ENCODE results near the gene PRKN.
"Not testable (repeated sequence)": the region's sequence is repeated elsewhere in the genome, so short reads cannot be mapped to it uniquely, and the experiment has no call there.

The PRKN gene

GRCh38 chr6:162532283-162533008 is 195.1 kb downstream of the PRKN start:
- DNase-seq (ENCODE audit: low read depth), result no peak

- DNase-seq (ENCODE audit: low read depth), result not testable (repeated sequence)
Observed at GRCh38 chr6:162531391-162531790, 196.2 kb downstream of the PRKN start.

- DNase-seq (ENCODE audit: low read depth), result no peak
Observed at GRCh38 chr6:162528538-162528937, 199.0 kb downstream of the PRKN start.

DNA sequence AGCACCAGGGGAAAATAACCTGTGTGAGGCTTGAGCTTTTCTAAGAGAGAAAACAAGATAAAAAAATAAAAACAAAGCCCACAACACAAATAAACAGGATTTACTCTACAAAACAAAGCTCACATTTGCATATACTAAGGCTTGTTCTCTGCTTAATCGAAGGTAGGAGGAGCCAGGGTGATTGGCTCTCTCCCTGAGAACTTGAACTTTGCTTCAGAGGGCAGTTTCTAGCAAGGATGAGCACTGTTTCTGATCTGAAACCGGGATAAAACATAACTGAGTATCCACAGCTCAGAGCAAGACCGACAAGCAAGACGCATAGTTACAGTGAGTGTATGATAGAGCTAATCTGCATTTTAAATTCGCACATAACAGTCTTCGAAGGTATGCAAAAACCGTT is 200.6 kb downstream of the PRKN start:
- no peak for DNase-seq (ENCODE audit: low read depth)

GRCh38 chr6:162525181-162525580 is 202.4 kb downstream of the PRKN start:
- no peak for DNase-seq (ENCODE audit: low read depth)

DNA sequence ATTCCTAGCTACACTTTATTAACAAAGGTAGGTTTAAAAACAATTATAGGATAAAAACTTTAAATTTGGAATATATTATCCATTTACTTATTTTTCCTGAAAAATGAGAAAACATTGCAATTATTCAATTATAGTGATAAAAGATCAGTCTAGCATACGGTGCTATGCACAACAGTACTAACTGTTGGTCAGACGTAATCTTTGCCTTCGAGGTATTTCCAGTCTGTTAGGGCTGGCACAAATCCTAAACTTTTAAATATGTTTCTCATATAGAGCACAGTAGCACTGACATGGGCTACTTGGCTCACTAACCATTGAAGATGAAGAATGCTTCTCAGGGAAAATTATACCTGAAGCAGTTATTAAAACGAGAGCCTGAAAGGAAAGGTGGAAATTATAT is 214.8 kb downstream of the PRKN start:
- no peak for DNase-seq (ENCODE audit: low read depth)

GRCh38 chr6:162497389-162497788 is 230.2 kb downstream of the PRKN start:
- no peak for DNase-seq (ENCODE audit: low read depth)

GRCh38 chr6:162493917-162494316 is 233.6 kb downstream of the PRKN start:
- DNase-seq (ENCODE audit: low read depth), result no peak

DNA sequence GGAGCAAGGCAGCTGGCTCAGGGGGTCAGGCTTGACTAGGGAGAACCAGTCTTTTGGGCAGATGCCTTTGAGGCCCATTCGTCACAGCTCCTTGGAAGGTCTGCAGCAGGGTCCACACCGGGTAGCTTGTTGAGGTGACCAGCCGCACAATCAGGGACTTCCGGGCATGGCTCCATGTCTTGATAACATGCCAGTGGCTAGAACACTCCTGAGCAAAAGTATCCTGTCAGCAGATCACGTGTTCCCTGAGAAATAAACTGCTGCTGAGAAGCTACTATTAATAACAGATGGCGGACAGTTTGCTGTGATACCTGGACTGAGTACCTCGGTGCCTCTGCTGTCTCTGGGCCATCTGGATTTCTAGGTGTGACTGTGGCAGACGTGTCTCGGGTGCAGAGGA is 235.9 kb downstream of the PRKN start:
- no peak for DNase-seq (ENCODE audit: low read depth)

DNA sequence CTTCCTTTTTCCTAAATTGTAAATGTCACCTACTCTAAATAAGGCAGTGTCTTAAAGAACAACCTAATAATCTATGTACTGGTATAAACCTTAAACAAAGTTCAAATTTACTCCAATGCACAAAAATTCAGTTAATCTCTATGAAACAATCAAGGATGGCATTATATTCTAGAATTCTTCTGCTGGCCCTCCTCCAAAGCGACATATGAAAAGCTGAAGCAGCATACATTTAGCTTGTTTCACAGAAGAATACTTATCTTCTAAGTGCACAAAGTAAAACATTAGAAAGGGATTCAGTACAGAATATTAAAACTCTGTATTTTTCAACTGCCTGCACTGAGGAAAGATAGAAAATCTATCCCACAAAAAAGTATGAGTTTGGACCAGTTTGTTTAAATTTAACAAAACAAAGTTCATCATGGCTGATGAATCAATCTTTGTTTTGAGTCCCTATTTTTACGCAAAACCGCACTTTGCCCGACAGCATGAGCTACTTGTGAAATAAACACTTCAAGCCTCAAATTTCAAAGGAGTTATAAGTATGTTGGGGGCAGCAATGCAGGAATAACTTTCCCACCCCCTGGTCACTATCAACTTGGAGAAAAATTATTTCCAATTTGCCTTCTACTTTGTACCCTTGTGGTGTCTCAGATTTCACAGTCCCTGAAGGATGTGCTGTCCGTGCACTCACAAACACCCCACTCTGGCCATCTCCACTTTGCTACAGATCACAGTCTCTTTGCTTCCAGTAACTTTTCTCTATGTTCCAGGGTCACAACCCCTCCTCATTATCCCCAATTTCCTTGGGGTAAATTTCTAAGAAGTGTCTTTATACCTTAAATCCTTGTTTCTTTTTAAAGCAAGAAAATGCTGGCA is 238.2 kb downstream of the PRKN start:
- no peak for DNase-seq (ENCODE audit: low read depth)

GRCh38 chr6:162488444-162488843 is 239.1 kb downstream of the PRKN start:
- no peak for DNase-seq (ENCODE audit: low read depth)

GRCh38 chr6:162485464-162485863 is 242.1 kb downstream of the PRKN start:
- DNase-seq (ENCODE audit: low read depth), result no peak

GRCh38 chr6:162481938-162482337 is 245.6 kb downstream of the PRKN start:
- no peak for DNase-seq (ENCODE audit: low read depth)

- DNase-seq (ENCODE audit: low read depth), result no peak
Observed at GRCh38 chr6:162481320-162481719, 246.2 kb downstream of the PRKN start.

- no peak for DNase-seq (ENCODE audit: low read depth)
Observed at GRCh38 chr6:162478192-162478671, 249.3 kb downstream of the PRKN start.

DNA sequence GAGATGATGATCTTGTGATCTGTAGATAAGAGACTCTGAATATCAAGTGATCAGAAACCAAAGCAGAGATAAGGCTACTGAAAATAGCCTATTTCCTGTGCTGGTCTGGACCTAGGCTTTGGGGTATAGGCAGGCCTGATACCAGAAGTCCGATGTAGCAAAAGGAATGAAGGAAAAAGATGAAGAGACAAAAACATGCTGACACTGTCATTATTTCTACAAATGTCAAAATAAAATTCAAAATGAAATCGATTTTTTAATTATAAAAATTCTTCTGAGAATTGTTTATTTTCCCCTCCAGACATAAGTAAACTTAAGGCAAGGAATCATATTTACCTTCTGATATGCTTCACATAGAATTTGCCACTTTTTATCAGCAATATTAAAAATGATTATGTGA is 252.8 kb downstream of the PRKN start:
- no peak for DNase-seq (ENCODE audit: low read depth)

DNA sequence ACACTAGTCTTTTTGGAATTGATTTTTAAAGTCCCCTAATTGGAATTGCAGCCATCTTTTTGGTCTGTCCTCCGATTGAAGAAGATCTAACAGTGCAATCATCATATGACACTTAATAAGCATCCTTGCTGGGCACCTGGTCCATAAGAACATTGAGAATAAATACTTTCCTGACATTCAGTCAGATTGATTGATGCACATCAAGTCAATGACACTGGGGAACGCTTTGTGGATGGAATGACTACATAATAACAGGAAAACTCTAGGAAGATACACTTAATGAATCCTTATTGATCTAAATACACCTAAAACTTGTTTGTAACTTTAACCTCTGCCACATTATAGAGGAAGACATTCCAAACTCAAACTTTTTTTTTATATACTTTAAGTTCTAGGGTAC is 255.7 kb downstream of the PRKN start:
- no peak for DNase-seq (ENCODE audit: low read depth)

DNA sequence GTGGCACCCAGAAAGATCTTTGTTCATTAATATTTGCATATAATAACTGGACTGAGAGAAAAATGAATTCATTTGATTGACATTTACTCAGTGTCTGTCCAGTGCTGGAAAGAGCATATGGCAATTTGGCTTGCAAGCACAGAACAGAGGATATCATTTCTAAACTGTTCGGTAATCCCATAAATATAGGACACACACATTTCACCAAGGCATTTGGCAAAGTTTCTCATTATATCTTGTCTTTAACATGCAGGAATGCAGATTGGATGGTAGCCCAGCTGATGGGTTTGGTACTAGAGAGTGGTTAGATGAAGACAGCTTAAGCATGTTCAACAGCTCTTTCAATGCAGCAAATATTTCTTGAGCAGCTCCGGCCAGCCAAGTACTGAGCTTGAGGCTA is 259.2 kb downstream of the PRKN start:
- no peak for DNase-seq (ENCODE audit: low read depth)

DNA sequence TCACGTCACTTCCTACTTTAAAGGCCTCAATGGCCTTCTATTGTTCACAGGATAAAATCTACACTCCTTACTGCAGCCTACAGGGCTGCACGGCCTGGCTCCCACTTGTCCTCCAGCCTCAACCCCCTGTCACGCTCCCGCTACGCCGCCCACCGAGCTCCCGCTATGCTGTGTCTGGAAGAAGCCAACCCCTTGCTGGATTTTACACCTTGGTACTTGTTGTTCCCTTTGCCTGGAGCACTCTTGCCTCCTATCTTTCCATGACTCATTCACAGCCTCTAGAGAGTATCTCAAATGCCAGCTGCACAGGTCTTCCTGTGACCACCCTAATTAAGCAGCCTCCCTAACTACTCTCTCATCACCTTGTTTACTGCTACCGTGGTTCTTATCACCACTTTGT is 259.9 kb downstream of the PRKN start:
- no peak for DNase-seq (ENCODE audit: low read depth)

GRCh38 chr6:162463576-162463975 is 264.0 kb downstream of the PRKN start:
- DNase-seq (ENCODE audit: low read depth), result no peak

DNA sequence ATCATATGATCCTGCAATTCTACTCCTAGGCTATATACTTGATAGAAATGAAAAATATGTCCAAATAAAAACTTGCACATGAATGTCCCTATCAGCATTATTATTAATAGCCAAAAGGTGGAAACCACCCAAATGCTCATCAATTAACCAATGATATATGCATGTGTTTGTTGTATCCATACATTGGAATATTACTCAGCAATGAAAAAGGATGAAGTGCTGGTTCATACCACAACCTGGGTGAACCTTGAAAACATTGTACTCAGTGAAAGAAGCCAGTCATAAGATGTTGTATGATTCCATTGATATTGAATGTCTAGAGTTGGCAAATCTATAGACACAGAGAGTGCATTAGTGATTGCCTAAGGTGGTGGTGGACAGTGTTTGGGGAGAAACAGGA is 267.6 kb downstream of the PRKN start:
- DNase-seq (ENCODE audit: low read depth), result no peak

DNA sequence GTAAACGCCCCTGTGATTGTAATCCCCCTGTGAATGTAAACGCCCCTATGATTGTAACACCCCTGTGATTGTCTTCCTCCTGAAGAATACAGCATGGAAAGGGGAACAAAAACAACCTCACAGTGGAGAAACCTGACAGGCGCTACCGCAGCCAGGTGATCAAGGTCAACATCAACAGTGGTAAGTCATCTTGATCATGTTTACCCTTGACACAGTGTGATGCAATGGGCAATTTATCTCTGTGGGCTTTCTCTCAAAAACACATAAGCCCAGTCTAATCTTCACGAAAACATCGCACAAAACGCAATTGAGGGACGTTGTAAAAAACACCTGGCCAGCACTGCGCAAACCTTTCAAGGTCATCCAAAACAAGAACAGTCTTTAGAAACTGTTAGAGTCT is 277.2 kb downstream of the PRKN start:
- DNase-seq (ENCODE audit: low read depth), result no peak

GRCh38 chr6:162448294-162448693 is 279.3 kb downstream of the PRKN start:
- DNase-seq (ENCODE audit: low read depth), result no peak

All from stimulated activated CD8-positive, alpha-beta memory T cell treated with anti-CD3 and anti-CD28 coated beads, Interleukin-12 subunit alpha, Interleukin-12 subunit beta, amount 100 ng/mL, for 1 hour (primary cell).